GM12878 (cell line): Measurements from ENCODE around the gene ZMIZ1. TPM values are rescaled to one million over a fixed set of nuclear protein-coding genes. Genes with fewer than 3 reads are reported as not detected.

Source experiments
- ATAC-seq: fragments of 200-7000 bp; cut with Tn5 transposase; 3 replicates; pipeline ENCODE4 v1.9.1; 2020; ENCODE audit warnings: mild to moderate bottlenecking, moderate library complexity
- BruUV-seq: library from RNA; stranded (reverse); fragments of 400-500 nt; replicated peaks from 2 replicates; lab custom pipeline; 2021; lab: Mats Ljungman, UMichigan
- CTCF ChIA-PET: fragments of 300-600 bp; sonication (Branson Sonifier 250); formaldehyde crosslinking; extraction: SDS; loops from one replicate; lab custom pipeline; 2021; ENCODE audit warnings: inconsistent platforms; lab: Yijun Ruan, JAX
- POLR2A ChIA-PET: fragments of 350-600 bp; formaldehyde crosslinking; extraction: SDS; loops from one replicate; lab custom pipeline; 2021; ENCODE audit warnings: inconsistent platforms; lab: Charles Lee
- RAD21 ChIA-PET: fragments of 300-600 bp; sonication (Branson Sonifier 250); formaldehyde crosslinking; loops from one replicate; lab custom pipeline; 2023; ENCODE audit warnings: antibody characterized with exemption; ENCODE audit not compliant: unreplicated experiment; lab: Charles Lee
- SMC1A ChIA-PET: fragments of 300-600 bp; sonication (Branson Sonifier 250); formaldehyde crosslinking; loops from one replicate; lab custom pipeline; 2023; ENCODE audit not compliant: unreplicated experiment, uncharacterized antibody; lab: Charles Lee
- DNase-seq: peaks from one replicate; pipeline ENCODE4 v3.0.0-alpha.2; 2011; ENCODE audit warnings: low read depth, low spot score
- FAIRE-seq: peaks from 3 replicates; lab custom pipeline; 2011; peaks lifted over from hg19 to GRCh38; lab: Jason Lieb, UNC
- H2AFZ ChIP-seq: 2 replicates; pipeline ENCODE4 v1.6.0; 2011; ENCODE audit warnings: low read depth, low read length, control low read depth; ENCODE audit not compliant: control insufficient read depth
- H3K27ac ChIP-seq: 2 replicates; pipeline ENCODE4 v1.5.1; 2011; ENCODE audit warnings: control low read depth; ENCODE audit not compliant: control insufficient read depth, insufficient read depth
- H3K27me3 ChIP-seq, 2 experiments: replicated peaks in 1 of 2; 2 replicates each; pipeline versions ENCODE4 v1.6.0 to v1.6.1; 2011; ENCODE audit warnings: low read length in 1 of 2; ENCODE audit not compliant: control insufficient read depth in 2 of 2, insufficient read depth in 2 of 2
- H3K36me3 ChIP-seq, 2 experiments: 2 replicates each; pipeline ENCODE4 v1.5.1; 2011; ENCODE audit warnings: low read length in 1 of 2; ENCODE audit not compliant: control insufficient read depth in 2 of 2, insufficient read depth in 2 of 2
- H3K4me1 ChIP-seq: 2 replicates; pipeline ENCODE4 v1.6.1; 2011; ENCODE audit warnings: mild to moderate bottlenecking, low read length, moderate library complexity, mixed read lengths; ENCODE audit not compliant: control insufficient read depth, insufficient read depth
- H3K4me2 ChIP-seq: 2 replicates; pipeline ENCODE4 v1.6.0; 2011; ENCODE audit warnings: control low read depth; ENCODE audit not compliant: control insufficient read depth, insufficient read depth
- H3K4me3 ChIP-seq: fragments of 200-600 bp; sonication (generic); 2 replicates; pipeline ENCODE4 v1.5.1; 2016
- H3K79me2 ChIP-seq: 2 replicates; pipeline ENCODE4 v1.6.0; 2011; ENCODE audit warnings: low read length; ENCODE audit not compliant: control insufficient read depth, insufficient read depth
- H3K9ac ChIP-seq: 2 replicates; pipeline ENCODE4 v1.8.0; 2011; ENCODE audit warnings: low read length, control low read depth, mixed read lengths; ENCODE audit not compliant: control insufficient read depth, insufficient read depth
- H3K9me3 ChIP-seq: replicated peaks from 3 replicates; pipeline ENCODE4 v1.5.1; 2011; ENCODE audit warnings: mild to moderate bottlenecking, low read length; ENCODE audit not compliant: control insufficient read depth, insufficient read depth
- H4K20me1 ChIP-seq: 2 replicates; pipeline ENCODE4 v1.6.0; 2011; ENCODE audit not compliant: control insufficient read depth, insufficient read depth
- ATF7 ChIP-seq: fragments of 450-650 bp; IDR thresholded peaks from 2 replicates; pipeline ENCODE4 v1.6.1; 2016; ENCODE audit warnings: low read depth, mild to moderate bottlenecking
- EP300 ChIP-seq, 2 experiments: fragments of 150-350 bp in 1 of 2; IDR thresholded peaks; 2 replicates each; pipeline ENCODE4 v1.6.1; 2011 to 2012; ENCODE audit warnings: low read depth in 2 of 2, low read length in 2 of 2, borderline replicate concordance in 1 of 2, improper control_type of control experiment in 1 of 2, inconsistent platforms in 1 of 2; ENCODE audit not compliant: control insufficient read depth in 1 of 2
- HDAC2 ChIP-seq: fragments of 200-600 bp; sonication (generic); IDR thresholded peaks from 2 replicates; pipeline ENCODE4 v1.6.1; 2017
- HDGF ChIP-seq: fragments of 450-650 bp; IDR thresholded peaks from 2 replicates; pipeline ENCODE4 v1.6.1; 2016; ENCODE audit warnings: antibody characterized with exemption
- MYB ChIP-seq: fragments of 150-350 bp; IDR thresholded peaks from 2 replicates; pipeline ENCODE4 v1.6.1; 2014; ENCODE audit warnings: mild to moderate bottlenecking, low read depth, low read length, borderline replicate concordance
- MYC ChIP-seq: IDR thresholded peaks from 2 replicates; pipeline ENCODE4 v1.6.1; 2011; ENCODE audit warnings: mild to moderate bottlenecking, low read length, moderate library complexity, inconsistent platforms; ENCODE audit not compliant: insufficient read depth, insufficient replicate concordance, insufficient read length, severe bottlenecking
- NBN ChIP-seq: fragments of 450-650 bp; IDR thresholded peaks from 2 replicates; pipeline ENCODE4 v1.6.1; 2016
- PAX5 ChIP-seq: IDR thresholded peaks from 2 replicates; pipeline ENCODE4 v1.6.1; 2011; ENCODE audit warnings: low read depth, low read length, borderline replicate concordance
- SMAD5 ChIP-seq: IDR thresholded peaks from 2 replicates; pipeline ENCODE4 v1.6.1; 2016; ENCODE audit warnings: antibody characterized with exemption, low read depth
- SREBF1 ChIP-seq: IDR thresholded peaks from 2 replicates; pipeline ENCODE4 v1.6.1; 2012; ENCODE audit warnings: mild to moderate bottlenecking, low read length
- SRF ChIP-seq, 2 experiments: IDR thresholded peaks; 2 replicates each; pipeline ENCODE4 v1.6.1; 2011; ENCODE audit warnings: low read depth in 2 of 2, low read length in 2 of 2, mild to moderate bottlenecking in 1 of 2, moderate library complexity in 1 of 2
- SUZ12 ChIP-seq: fragments of 200-600 bp; sonication (generic); IDR thresholded peaks from one replicate; pipeline ENCODE4 v1.6.1; 2018; ENCODE audit warnings: antibody characterized with exemption, mild to moderate bottlenecking; ENCODE audit not compliant: unreplicated experiment
- TBL1XR1 ChIP-seq: IDR thresholded peaks from 2 replicates; pipeline ENCODE4 v1.6.1; 2012; ENCODE audit warnings: low read depth, low read length, improper control_type of control experiment
- ZNF217 ChIP-seq: fragments of 450-650 bp; IDR thresholded peaks from 2 replicates; pipeline ENCODE4 v1.6.1; 2017; ENCODE audit warnings: antibody characterized with exemption, mild to moderate bottlenecking
- ZNF274 ChIP-seq: IDR thresholded peaks from one replicate; pipeline ENCODE4 v1.8.0; 2011; ENCODE audit not compliant: insufficient read length, insufficient read depth
- WGBS: methylation state at CpG from one replicate; pipeline ENCODE4 v1.1.6; 2016; ENCODE audit warnings: low lambda C conversion rate; ENCODE audit not compliant: insufficient replicate concordance, insufficient coverage; ENCODE audit errors: missing lambda C conversion rate; 5-methylcytosine and 5-hydroxymethylcytosine counted together
- in situ Hi-C: fragments of 300-500 bp; cut with MboI; formaldehyde crosslinking; loops from 9 replicates; pipeline ENCODE4 v1.14.3; 2018; ENCODE audit warnings: mixed read lengths
- intact Hi-C: fragments of 100-400 bp; cut with micrococcal nuclease; formaldehyde crosslinking; loops from one replicate; pipeline ENCODE4 v1.14.2; 2022; ENCODE audit not compliant: unreplicated experiment
- polyA plus RNA-seq, 11 experiments: library from polyadenylated mRNA; depleted of rRNA in 4 of 11; unstranded in 6 of 11; stranded (reverse) in 5 of 11; fragments of >200 nt; fragmentation: Nextera tagmentation in 4 of 11; fragmentation: Illumina TruSeq in 1 of 11; extraction: Ambion mirVana in 4 of 11; extraction: Trizol in 1 of 11; gene quantifications; 1 replicate in 1 of 11; 2 replicates in 10 of 11; pipeline versions ENCODE4 v1.2.1 to v1.2.3, GENCODE V29; 2011 to 2016; ENCODE audit warnings: inconsistent platforms in 2 of 11, missing spikeins in 2 of 11, low read depth in 1 of 11
- total RNA-seq, 4 experiments: library from RNA; depleted of rRNA in 3 of 4; stranded (reverse); fragments of >200 nt in 3 of 4; fragmentation: Illumina TruSeq in 1 of 4; extraction: Trizol in 1 of 4; gene quantifications; 2 replicates each; pipeline versions ENCODE4 v1.2.1 to v1.2.3, GENCODE V29; 2013 to 2021

ZMIZ1 gene
- total and polyA plus RNA-seq, 10 of the 15 experiments (the other 5 are each of a cell fraction or from before 2014, with no cell fraction given): 3.1 to 82.3 (median 14.9) TPM

GRCh38 chr10:79344502-79345195, 275.9 kb downstream of the ZMIZ1 start:
- no peaks in the 10 kb centered on the region for H3K27me3 ChIP-seq
- H3K4me2 ChIP-seq: no peak overlapping the region
- TF ChIP-seq ATF7 (peak; percentile 44; the same call in 1 of the 2 replicates), SRF (IDR thresholded peaks at IDR 0.05; ENCODE audit: low read depth in 2 of 2, low read length in 2 of 2) (no peak)
- TF ChIP-seq, all 136 proteins: peak for 1
- Histone ChIP-seq H3K9me3 (no peaks in the 10 kb centered on the region), H3K27ac (no peak overlapping the region), H4K20me1 (no peaks in the 10 kb centered on the region), H3K36me3 (peaks cover 0 to 6% of the 10 kb centered on the region in 2 experiments; a peak in 2 of 4 replicates), H3K4me3 (no peak overlapping the region), H3K9ac (no peak overlapping the region), H3K4me1 (peaks cover 12% of the 10 kb centered on the region), H3K79me2 (peaks cover 26% of the 10 kb centered on the region), H2AFZ (no peak overlapping the region)
- BruUV-seq: no TSS peak
- RAD21 ChIA-PET: interaction anchor here (1.2 to 3.5 kb wide), 6 partner anchors 11 to 106 kb away, joined by 3 to 8 read pairs (median 6); no protein-coding TSS in a partner anchor
- intact Hi-C loops: no loop called here
- in situ Hi-C loops: no loop called here
- CTCF ChIA-PET: interaction anchor here (0.7 to 5.4 kb wide), 17 partner anchors 8 to 109 kb away, joined by 3 to 27 read pairs (median 5); no protein-coding TSS in a partner anchor
- POLR2A ChIA-PET: interaction anchor here (0.6 to 3.7 kb wide), 9 partner anchors 8 to 96 kb away, joined by 3 to 15 read pairs (median 3); no protein-coding TSS in a partner anchor
- ATAC-seq: no peak
- DNase-seq: no peak
- FAIRE-seq: no peak
- SMC1A ChIA-PET: interaction anchor here (0.8 to 3.5 kb wide), 12 partner anchors 8 to 103 kb away, joined by 3 to 18 read pairs (median 4); no protein-coding TSS in a partner anchor
- WGBS: 90% methylated on average over 3 of the region's 3 CpGs

- ATAC-seq: no peak
- Histone ChIP-seq H3K9ac (no peak overlapping the region), H3K79me2 (peaks cover 33% of the 10 kb centered on the region), H4K20me1 (no peaks in the 10 kb centered on the region; the same call in 1 of the 2 replicates), H3K9me3 (no peaks in the 10 kb centered on the region), H3K27me3 (no peaks in the 10 kb centered on the region), H3K4me2 (no peak overlapping the region), H3K36me3 (peaks cover 4 to 14% of the 10 kb centered on the region in 2 experiments; a peak in 3 of 4 replicates), H2AFZ (no peak overlapping the region), H3K4me3 (no peak overlapping the region), H3K27ac (no peak overlapping the region), H3K4me1 (peaks cover 12% of the 10 kb centered on the region)
- intact Hi-C loops: loop anchor here (2.0 kb wide), 1 partner anchor 59 kb away; no protein-coding TSS in a partner anchor
- ChIA-PET RAD21 (interaction anchor here (0.7 to 4.6 kb wide), 11 partner anchors 11 to 107 kb away, joined by 3 to 36 read pairs (median 6); no protein-coding TSS in a partner anchor), POLR2A (interaction anchor here (0.6 to 3.7 kb wide), 10 partner anchors 8 to 97 kb away, joined by 3 to 15 read pairs (median 3); no protein-coding TSS in a partner anchor), SMC1A (interaction anchor here (0.8 to 3.5 kb wide), 14 partner anchors 8 to 103 kb away, joined by 3 to 18 read pairs (median 4); no protein-coding TSS in a partner anchor), CTCF (interaction anchor here (0.9 to 5.4 kb wide), 17 partner anchors 9 to 142 kb away, joined by 3 to 27 read pairs (median 5); no protein-coding TSS in a partner anchor)
- no peak for DNase-seq
- WGBS: 54% methylated on average over 5 of the region's 5 CpGs
- no peak for TF ChIP-seq MYB
- TF ChIP-seq ZNF217: no peak
- TF ChIP-seq ZNF274: no peak
- no peak for TF ChIP-seq PAX5
- TF ChIP-seq NBN: no peak
- TF ChIP-seq MYC: no peak
- TF ChIP-seq HDAC2: no peak
- TF ChIP-seq SUZ12: no peak
- no peak for TF ChIP-seq HDGF
- TF ChIP-seq SMAD5: no peak
- no peak for TF ChIP-seq TBL1XR1
- TF ChIP-seq EP300 (IDR thresholded peaks at IDR 0.05; ENCODE audit: borderline replicate concordance in 1 of 2, control insufficient read depth in 1 of 2, low read depth in 2 of 2, low read length in 2 of 2): no peak
- TF ChIP-seq SREBF1: no peak
- no peak for FAIRE-seq
- in situ Hi-C loops: no loop called here
- BruUV-seq: no TSS peak
Measured at GRCh38 chr10:79345241-79346011, 276.7 kb downstream of the ZMIZ1 start.
